Measurements from ENCODE around the gene SEZ6.

The SEZ6 gene

DNA sequence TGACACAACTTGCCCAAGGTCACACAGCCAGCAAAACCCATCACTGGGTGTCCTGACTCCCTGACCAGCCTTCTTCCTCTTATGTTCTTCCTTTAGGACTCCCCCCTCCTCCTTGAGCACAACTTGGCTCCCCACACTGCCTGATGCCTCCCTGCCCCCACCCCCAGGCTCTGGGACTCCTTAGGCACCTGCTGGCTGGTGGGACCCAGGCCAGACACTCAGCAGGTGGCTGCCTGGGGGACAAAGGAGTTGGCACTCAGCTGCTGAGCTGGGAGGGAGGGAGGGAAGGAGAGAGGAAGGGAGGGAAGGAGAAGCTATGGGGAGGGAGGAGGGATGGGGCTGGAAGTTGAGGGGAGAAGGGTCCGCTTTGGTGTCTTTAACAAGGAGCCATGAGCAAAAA lies 8.0 kb downstream of the SEZ6 start:
- DNase-seq, result peak; percentile 64

DNA sequence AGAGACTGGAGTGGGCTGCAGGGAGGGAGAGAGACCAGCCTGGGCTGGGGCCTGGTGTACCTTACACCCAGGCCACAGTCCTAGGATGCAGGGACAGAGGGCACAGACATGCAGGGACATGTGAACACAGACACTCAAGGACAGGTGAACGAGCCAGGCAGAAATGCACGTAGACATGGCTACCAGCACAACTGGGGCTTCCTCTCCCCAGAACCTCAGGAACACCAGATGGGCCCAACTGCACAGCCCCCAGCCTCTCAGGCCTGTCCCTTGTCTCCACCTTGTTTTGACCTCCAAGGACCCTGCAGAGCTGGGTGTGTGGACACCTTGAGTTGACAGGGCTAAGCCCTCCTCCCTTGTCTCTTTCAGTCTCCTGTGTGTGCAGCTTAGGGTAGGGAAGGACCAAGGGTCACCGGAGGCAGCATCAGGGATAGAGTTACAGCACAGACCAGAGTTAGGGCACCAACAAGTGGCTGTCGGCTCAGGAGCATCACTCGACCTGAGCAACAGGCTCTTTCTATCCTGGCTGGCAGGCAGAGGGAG lies 9.2 kb downstream of the SEZ6 start:
- no peak for DNase-seq

DNA sequence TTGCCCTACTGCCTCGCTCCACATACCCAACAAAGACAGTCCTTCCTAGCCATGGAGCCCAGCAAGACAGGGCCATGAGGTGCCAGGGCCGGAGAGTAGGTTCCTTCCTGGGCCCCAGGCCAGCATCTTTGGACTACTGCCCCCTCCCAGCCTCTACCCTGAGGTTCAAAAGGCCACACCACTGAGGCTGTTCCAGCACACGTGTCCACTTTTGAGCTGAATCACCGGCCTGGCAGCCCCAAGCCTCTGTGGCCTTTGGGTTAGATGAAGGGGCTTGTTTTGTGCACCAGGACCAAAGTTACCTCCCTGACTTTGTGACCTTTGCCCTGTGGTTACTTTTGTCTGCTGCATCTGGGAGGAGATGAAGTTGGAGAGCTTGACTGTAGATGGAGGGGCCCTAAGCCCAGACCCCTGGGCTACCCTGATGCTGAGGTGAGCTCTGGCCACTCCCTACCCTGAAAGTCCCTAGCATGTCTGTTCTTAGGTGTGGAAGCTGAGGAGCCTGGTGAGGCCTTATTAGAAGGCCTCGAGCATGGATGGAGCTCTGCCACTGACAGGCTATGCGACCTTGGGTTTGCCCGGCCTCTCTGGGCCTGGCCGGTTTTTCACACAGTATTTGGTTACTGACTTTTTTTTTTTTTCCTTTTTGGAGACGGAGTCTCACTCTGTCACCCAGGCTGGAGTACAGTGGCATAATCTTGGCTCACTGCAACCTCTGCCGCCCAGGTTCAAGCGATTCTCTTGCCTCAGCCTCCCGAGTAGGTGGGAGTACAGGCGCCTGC lies 12.0 kb downstream of the SEZ6 start:
- DNase-seq, result no peak

DNA sequence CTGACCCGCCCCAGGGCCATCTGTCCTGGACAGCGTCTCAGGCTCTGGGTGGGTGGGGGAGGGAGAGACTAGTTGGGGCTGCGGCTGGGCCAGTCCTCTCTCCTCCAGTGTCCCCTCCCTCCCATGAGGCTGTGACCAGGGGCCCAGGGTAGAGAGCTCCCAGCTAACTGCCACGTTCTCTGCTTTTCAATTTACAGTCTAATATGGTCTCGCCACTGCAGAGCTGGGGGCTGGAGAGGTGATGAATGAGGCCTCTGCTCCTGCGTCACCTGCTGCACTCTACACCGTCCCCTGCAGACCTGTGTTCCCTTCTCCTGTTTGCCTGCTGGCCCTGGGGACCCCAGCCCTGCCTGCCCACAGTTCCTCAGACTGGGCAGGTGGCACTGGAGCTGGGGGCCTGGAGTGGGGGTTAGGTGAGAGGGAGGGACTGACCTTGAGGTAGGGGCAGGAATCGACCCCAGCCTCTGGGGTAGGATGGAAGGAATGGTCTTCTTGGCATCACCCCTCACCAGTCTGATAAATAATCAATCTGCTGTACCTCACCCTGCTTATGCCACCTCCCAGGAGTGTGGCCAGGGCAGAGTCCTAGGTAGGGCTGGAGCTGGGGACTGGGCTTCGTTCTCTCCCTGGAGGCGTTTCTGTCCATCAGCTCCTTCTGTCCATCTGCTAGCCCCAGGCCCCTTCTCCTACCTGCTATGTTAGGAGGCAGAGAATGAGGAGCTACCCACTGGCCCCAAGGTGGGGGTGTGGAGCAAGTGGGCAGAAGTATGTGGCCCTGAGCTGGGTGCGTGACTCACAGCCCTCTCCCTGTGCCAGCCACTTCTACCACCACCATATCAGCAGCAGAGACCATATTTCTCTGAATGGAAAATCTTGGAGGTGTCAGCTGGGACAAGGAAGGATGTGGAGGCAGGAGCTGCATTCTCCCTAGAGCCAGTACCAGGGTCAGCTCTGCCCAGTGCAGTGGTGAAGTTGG lies 12.9 kb downstream of the SEZ6 start:
- no peak for DNase-seq

DNA sequence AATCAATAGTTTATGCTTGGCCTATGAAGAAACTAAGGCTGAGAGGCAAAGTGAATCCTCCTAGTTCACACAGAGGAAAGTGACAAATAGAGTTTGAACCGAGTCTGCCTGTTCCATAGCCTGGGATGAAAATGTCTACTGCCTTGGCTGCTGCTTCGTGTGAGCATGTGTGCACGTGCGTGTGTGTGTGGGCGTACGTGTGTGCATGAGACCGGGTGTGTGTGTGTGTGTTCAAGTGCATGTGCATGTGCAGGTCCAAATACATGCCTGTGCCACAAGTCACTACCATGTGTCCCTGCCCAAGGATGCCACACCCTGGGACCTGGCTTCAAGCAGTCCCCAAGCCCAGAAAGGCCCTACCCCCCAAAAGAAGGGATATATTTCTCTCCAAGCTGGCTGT lies 13.6 kb downstream of the SEZ6 start:
- DNase-seq, result no peak

DNA sequence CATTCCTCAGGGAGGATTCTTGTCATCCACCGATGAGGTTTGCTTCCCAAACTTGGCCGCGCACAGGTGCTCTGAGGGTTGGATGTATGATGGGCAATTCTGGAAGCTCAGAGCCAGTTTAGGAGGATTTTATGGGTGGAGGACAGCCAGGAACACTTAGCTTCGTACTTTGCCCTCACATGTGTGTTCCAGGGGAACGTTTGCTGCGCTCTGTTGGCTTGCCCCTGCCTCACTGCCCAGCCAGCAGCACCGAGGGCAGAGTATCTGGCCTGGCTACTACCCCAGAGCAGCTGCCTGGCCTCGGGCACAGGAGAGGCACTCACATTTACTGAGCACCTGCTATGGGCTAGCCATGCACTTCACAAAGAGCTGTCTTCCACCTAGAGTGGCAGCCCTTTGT lies 14.1 kb downstream of the SEZ6 start:
- no peak for DNase-seq

DNA sequence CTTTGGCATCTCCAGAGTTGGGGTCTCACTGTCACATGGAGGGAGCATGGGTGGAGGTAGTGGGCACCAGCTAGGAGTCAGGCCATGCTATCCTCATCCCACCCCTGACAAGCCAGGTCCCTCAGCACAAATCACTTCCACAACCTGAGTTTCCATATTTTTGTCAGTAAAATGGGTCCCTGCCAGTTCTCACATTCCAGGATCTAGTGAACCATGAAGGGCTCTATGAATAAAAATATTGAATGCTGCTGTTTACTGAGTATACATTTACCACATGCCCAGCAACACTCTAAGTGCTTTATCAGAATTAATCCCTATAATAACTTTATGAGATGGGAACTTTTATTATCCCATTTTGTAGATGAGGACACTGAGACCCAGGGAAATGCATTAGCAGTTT lies 16.8 kb downstream of the SEZ6 start:
- DNase-seq, result no peak

DNA sequence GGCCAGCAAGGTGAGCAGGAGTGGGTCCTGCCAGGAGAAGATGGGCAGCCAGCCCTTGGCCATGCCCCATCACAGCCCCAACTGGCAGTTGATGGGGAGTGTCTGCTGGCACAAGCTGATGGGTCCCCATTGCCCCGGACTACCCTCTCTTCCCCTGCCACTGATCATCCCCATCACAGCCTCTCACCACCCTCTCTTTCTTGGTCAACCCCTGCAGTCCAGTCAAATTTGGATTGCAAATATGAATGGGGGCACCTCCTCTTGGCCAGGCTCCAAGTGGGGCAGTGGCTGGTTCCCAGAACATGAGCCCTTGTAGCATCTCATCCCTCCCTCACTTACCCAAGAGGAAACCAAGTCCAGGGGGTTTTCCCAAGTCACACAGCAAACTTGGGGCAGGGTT lies 17.4 kb downstream of the SEZ6 start:
- no peak for DNase-seq

DNA sequence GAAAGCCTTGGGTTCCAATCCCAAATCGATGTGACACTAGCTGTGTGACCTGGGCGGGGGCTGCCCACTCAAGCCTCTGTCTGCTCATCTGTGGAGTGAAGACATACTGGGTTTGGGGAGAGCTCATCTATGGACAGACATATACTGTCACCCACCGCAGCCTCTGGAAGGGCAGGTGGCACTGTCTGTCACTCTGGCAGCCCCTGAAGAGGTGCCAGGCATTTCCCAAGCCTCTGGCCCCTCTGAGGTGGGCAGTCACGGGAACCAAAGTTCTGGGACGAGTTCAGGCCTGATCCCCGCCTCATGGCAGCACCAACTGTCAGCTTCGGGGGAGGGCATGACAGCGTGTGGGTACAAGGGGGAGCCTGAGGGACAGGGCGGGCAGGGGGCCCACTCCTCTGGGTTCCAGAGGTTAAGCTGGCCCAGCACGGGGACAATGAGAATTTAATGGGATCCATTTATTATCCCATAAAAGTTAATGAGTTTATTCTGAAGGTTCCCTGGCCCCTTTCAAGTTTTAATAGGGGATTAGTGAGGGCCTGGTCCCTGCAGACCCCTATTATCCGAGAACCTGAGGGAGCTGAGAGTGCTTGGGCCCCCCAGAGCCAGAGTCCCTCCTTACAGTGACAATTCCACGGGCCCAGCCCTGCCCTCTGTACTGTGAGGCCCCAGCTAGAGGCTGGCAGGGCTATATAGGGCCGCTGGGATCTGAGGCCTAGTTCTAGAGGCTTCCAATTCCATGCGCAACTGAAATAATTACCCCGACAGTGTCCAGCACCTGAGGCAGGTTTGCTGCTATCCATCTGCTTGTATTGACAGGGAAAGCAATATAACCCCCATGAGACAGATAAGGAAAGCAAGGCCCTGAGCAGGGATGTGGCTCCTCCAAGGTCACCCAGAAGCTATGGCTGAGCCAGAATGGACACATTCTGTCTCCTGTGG lies 18.8 kb downstream of the SEZ6 start:
- DNase-seq, result peak; percentile 14

DNA sequence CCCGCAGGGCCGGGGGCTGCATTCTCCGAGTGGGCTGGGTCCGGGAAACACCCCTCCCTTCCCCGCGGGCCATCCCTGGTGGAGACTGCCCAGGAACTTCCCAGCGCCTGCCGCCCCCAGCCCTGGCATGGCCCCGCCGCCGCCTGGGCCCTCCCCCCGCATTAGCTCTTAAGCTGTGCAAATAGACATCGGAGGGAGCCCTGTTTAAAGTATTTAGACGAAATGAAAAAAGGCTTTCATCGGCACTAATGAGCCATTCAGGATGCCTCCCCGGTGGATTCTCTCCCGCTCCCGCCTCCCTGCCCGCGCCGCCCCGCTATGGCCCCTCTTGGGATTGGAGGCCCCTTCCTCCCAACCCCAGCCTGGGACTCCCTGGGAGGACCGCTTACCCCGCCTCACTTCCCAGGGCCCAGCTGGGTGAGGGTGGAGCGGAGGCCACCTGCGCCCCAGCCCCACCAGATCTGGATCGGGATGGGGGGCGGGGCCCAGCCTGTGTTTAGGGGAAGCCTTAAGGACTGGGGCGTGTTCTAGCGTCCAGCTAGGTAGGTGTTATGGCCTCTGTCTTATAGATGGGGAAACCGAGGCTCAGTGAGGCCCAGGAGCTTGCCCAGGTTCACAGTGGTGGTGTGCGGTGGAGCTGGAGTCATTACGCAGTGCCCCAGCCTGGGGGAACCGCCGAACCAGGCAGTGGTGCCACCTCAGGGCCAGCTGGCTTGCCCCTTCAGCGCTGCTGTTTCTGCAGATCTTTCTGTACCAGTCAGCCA lies 19.7 kb downstream of the SEZ6 start:
- DNase-seq, result peak; percentile 78

DNA sequence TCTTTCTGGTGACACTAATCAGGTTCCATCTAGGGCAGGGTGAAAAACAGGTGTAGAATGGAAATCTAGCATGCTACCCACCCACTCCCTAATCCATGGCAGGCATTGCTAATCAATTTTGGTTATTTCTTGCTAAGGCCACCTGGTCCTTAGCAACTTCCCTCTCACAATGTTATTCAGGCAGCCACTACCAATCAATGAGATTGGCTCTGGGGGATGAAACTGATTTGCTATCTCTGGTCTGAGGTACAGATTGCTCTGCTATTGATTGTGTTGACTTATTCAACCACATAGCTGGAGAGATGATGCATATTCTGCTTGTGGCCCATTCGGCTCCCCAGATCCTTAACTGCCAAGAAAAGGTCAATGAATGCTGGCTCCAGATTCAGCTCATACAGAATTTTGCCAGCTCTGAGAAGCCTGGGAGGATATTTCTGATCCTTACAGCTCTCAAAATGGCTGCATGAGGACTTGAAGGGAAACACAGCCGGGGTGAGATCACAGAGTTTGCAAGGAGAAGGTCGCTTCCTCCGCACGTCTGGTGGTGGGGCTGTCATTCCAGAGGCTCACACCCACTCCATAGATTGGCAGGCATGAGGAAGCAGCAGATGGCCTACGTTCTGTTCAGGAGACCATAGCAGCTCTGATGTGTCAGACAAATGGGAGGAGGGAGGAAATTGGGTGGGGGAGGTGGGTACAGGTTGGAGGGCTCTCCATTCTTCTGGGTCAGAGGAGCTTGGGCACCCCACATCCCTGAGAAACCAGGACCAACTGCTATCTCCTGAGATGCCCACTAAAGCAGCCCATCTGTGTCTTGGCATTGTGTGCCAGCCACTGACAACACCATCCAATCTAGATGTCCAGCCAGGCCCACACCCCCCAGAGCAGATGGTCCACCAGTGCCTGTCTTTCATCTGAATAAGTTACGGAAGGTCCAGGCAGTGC lies 22.3 kb downstream of the SEZ6 start:
- DNase-seq, result peak; percentile 96

DNA sequence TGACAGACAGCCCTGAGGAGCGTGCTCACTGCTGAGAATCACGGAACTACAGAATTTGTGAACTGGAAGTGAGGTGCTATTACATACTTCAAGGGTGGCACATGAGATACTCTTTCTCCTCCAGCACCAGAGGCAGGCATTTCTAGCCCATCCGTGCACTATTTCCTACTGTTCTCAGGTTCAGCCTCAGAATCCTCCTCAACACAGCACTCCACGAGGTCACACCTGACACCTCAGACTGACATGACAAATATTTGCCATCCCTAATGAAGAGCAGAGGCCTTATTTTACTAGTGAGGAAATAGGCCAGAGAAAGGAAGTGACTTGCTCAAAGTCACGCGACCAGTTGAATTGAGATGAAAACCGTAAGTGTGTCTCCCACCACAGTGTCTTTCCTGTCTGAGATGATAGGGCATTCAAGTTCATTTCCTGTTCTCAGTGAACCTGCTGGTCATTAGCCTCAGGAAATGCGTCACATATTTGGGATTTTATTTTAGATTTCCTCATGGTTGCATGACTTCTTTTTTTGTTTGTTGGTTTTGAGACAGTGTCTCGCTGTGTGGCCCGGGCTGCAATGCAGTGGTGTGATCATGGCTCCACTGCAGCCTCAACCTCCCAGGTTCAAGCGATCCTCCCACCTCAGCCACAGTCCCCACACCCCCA lies 23.6 kb downstream of the SEZ6 start:
- DNase-seq, result no peak

DNA sequence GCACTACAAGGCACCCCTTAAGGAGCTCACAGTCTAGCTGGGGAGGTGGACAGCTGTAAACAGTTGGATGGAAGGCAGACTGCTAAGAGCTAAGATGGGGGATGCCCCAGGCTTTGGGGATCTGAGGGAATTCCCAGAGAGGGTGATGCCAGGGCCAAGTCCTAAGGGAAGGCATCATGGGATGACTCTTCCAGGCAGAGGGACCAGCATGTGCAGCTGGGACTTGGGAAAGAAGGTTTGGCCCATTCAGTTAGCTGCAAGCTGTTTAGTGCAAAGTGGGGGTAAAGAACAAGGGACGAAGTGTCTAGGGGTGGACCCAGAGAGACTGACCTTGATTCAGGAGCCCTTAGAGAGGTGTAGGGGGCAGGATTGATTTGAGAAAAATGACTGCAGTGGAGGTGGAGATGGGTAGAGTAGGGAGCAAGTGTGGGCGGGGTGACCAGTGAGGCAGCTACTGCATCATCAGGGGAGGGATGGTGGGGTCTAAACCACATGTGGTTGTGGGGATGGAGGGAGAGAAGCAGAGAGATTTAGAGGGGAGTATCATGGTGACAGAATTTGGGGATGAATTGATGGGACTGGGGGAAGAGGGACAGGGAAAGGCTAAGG lies 27.4 kb downstream of the SEZ6 start:
- DNase-seq, result no peak

DNA sequence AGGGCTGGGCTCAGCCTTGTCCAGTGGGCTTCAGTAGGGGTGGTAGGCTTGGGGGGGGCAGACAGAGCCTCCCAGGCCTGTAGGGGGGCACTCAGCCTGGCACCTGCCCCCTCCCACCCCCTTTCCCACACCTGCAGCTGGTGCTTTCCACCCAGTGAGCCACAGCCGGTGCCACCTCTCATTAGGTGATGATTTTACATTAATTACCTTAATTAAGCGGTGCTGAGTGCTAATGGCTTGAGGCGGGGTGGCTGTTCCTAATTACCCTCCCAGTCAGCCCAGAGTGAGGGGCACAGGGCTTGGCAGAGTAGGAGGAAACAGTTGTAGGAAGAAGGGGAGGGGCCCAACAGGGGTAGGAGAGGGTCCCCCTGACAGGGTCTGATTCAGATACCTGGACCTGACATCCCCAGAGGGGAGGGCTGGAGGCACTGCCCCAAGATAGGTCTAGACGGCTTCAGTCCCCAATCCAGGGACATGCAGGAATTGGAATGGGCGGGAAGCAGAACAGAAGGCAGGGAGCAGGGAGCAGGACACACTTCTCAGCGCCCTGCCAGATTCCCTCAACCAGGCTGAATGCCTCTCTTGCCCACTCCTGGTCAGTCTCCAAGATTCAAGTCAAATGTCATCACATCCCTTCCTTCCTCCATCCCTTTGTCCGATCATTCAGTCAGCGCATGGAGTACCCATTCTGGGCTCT lies 28.0 kb downstream of the SEZ6 start:
- DNase-seq, result no peak

DNA sequence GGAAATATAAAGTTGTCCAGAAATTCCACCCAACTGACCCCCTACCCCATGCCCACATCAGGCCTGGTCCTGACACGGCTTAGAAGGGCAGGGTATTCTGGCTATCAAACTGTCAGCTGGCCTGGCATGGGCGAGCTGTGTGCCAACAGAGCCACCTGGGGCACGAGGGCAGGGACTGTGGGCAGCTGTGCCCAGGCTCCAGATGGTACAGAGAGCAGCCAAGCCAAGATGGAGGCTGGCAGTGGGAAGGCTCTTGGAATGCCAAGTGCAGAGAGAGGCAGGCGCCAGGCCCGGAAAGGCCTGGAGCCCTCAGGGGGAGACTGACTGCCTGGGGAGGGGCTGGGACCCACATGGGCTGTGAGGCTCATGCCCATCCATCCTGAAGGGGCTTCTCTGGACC lies 30.2 kb downstream of the SEZ6 start:
- DNase-seq, result no peak

DNA sequence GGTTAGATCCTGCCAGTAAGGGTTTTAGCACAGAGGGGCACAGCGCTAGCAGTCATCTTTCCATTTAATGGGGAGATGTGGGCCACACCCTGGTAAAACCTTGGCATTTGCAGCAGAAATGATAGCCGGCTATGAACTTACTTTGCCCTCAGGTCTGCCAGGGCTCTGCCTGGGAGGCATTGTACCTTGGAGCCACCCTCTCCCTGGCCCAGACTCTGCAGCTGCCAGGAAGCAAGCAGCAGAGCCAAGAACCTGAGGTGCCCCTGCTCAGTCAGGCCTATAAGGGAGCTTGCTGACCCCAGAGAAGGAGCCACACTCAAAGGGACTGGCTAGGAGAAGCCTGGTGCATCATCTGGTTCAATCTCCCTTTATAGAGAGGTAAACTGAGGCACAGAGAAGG lies 30.8 kb downstream of the SEZ6 start:
- no peak for DNase-seq

DNA sequence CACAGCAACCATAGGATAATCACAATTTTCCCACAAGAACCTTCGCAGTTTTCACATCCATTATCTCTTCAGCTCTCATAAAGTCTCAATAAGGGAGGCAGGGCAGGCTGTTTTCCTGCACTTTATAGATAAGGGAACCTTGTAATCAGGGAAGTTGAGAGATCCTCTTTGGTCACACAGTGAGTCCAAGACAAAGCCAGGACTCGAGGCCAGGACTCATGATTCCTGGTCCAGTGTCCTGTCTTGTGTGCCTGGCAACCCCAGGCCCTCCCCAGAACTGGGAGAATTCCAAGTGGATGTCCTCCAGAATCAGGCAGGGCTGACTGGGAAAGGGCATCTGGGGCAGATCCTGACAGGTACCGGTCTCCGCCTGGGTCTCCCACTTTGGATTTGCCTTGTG lies 31.4 kb downstream of the SEZ6 start:
- DNase-seq, result no peak

DNA sequence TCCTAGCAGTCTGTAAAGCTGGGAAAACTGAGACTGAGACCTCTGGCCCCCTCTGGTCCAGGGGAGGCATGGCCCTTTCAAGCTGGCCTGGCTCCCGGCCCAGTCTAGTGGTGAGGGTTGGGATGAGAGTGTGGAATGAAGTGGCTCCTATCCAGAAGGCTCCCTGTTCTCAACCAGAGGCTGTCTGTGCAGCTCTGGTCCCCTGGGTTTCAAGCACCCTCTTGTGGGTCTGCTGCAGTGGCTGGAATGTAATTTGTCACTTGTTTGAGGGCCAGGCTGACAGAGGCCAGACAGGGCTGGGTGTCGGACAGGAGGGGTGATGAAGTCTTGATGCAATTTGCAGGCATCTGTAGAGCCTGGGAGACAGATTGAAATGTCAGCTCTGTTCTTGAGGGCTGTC lies 32.4 kb downstream of the SEZ6 start:
- DNase-seq, result peak; percentile 22

DNA sequence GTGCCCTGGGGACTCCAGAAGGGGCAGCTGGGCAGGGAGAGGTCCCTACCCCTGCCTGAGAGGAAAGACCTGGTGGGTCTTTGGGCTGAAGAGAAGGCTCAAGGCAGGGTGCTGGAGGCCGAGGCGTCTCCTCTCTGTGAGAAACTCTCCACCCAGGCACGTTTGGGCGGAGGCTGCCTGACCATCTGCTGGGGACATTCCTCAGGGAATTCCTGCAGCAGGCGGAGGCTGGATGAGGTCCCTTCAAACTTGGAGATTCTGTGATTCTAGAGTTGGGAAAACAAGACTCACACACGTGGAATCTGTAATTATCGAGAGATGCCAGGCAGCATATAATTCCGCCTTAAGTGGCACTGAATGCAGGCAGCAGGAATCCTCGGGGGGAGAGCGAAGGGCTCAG lies 33.4 kb downstream of the SEZ6 start:
- peak; percentile 80 for DNase-seq
